ENCODE data around the gene RECQL5.

GRCh38 chr17:75636381-75637142 is 30.4 kb downstream of the RECQL5 start:
- TF ChIP-seq CTCF (IDR thresholded peaks at IDR 0.05) (no peak), EZH2 (IDR thresholded peaks at IDR 0.05) (no peak), EZH2phosphoT487 (IDR thresholded peaks at IDR 0.05) (no peak)

Measured in neural progenitor cell (in vitro differentiated cells).